ENCODE measurements around the gene PSMC3IP. TPM values are rescaled to one million over a fixed set of nuclear protein-coding genes. Genes with fewer than 3 reads are reported as not detected.

Gene PSMC3IP
- total RNA-seq, 4 donors from 2014 or later = 2.2 to 5.0 (median 4.2) TPM

- peaks cover 67 to 100% (median 95%) of the 10 kb centered on the region in 4 donors for H3K36me3 ChIP-seq
- WGBS = 79% methylated on average over 7 of the region's 7 CpGs
- peak overlapping the region; percentile 9 to 57 (median 24) for H3K27ac ChIP-seq (replicated peaks in 1 of 4)
- H3K27me3 ChIP-seq = no peaks in the 10 kb centered on the region
- intact Hi-C loops (cut with DNase I) = no loop called here
- no peak for DNase-seq (ENCODE audit: extremely low spot score)
- peaks cover 13 to 31% (median 24%) of the 10 kb centered on the region in 4 donors for H3K4me1 ChIP-seq
- H3K9me3 ChIP-seq = no peaks in the 10 kb centered on the region
- no peak for TF ChIP-seq POLR2AphosphoS5 (IDR thresholded peaks at IDR 0.05)
- TF ChIP-seq POLR2A (IDR thresholded peaks at IDR 0.05; ENCODE audit: low read depth) = no peak
- no peak for TF ChIP-seq EP300 (IDR thresholded peaks at IDR 0.05)
- TF ChIP-seq, protein P1, sequence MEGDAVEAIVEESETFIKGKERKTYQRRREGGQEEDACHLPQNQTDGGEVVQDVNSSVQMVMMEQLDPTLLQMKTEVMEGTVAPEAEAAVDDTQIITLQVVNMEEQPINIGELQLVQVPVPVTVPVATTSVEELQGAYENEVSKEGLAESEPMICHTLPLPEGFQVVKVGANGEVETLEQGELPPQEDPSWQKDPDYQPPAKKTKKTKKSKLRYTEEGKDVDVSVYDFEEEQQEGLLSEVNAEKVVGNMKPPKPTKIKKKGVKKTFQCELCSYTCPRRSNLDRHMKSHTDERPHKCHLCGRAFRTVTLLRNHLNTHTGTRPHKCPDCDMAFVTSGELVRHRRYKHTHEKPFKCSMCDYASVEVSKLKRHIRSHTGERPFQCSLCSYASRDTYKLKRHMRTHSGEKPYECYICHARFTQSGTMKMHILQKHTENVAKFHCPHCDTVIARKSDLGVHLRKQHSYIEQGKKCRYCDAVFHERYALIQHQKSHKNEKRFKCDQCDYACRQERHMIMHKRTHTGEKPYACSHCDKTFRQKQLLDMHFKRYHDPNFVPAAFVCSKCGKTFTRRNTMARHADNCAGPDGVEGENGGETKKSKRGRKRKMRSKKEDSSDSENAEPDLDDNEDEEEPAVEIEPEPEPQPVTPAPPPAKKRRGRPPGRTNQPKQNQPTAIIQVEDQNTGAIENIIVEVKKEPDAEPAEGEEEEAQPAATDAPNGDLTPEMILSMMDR (IDR thresholded peaks at IDR 0.05) = no peak
- no peak overlapping the region for H3K4me3 ChIP-seq
These were observed 9.1 kb upstream of the PSMC3IP start for GRCh38 chr17:42586514-42587230.

DNA sequence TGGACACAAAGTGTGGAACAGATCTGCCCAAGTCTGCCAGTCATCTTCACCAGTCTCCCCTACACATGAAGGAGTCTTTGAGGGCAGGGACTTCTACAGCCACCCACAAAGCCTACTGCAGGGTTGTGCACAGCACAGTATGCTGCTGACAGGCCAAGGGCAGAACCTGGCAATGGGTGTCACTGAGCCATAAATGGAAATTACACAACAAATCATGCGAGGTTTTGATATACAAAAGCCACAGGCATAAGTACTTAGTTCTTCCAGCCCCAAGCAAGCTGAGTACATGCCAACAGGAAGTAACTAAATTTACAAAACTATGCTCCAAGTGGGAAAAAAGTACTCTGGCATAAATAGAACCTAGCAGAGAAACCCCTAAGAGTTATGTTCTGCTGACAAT is 7.8 kb upstream of the PSMC3IP start:
- H3K4me1 ChIP-seq = peaks cover 13 to 28% (median 24%) of the 10 kb centered on the region in 4 donors
- WGBS = 69% methylated on average over 1 of the region's 1 CpG
- no peak overlapping the region for H3K4me3 ChIP-seq
- no peak overlapping the region for H3K27ac ChIP-seq (replicated peaks in 1 of 4)
- H3K36me3 ChIP-seq = peaks cover 64 to 99% (median 95%) of the 10 kb centered on the region in 4 donors
- DNase-seq (ENCODE audit: extremely low spot score) = no peak
- intact Hi-C loops (cut with DNase I) = no loop called here
- H3K9me3 ChIP-seq = no peaks in the 10 kb centered on the region
- TF ChIP-seq POLR2AphosphoS5 (IDR thresholded peaks at IDR 0.05) (no peak), EP300 (IDR thresholded peaks at IDR 0.05) (no peak), POLR2A (IDR thresholded peaks at IDR 0.05; ENCODE audit: low read depth) (no peak)
- TF ChIP-seq, protein P1 (IDR thresholded peaks at IDR 0.05) = no peak
- no peaks in the 10 kb centered on the region for H3K27me3 ChIP-seq

DNA sequence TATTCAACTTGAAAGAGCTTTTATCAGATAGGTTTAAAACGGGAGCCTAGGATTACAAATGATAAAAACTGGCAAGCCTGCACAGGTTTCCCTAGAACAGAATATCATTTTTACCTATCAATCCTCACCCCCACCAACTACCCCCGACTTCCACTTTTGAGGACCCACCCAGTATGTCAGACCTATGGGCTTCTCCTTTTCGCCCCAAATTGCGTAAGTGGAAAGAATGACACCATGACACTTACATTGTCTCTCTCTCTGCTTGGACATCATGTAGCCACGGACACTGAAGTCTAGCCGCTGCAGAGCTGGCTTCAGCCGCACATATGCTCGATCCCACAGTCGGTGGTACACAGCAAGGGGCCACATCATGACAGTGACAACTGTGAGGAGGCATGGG is 7.4 kb upstream of the PSMC3IP start:
- WGBS = 88% methylated on average over 9 of the region's 9 CpGs
- Histone ChIP-seq H3K36me3 (peaks cover 64 to 99% (median 95%) of the 10 kb centered on the region in 4 donors), H3K4me1 (peaks cover 13 to 28% (median 24%) of the 10 kb centered on the region in 4 donors), H3K4me3 (no peak overlapping the region), H3K9me3 (no peaks in the 10 kb centered on the region), H3K27ac (replicated peaks in 1 of 4) (no peak overlapping the region), H3K27me3 (no peaks in the 10 kb centered on the region)
- DNase-seq (ENCODE audit: extremely low spot score) = no peak
- TF ChIP-seq POLR2A (IDR thresholded peaks at IDR 0.05; ENCODE audit: low read depth) (no peak), POLR2AphosphoS5 (IDR thresholded peaks at IDR 0.05) (no peak), EP300 (IDR thresholded peaks at IDR 0.05) (no peak)
- TF ChIP-seq, protein P1 (IDR thresholded peaks at IDR 0.05) = no peak
- intact Hi-C loops (cut with DNase I) = no loop called here

GRCh38 chr17:42581744-42582270 is 4.3 kb upstream of the PSMC3IP start:
- TF ChIP-seq, protein P1 (IDR thresholded peaks at IDR 0.05) = no peak
- TF ChIP-seq POLR2A (IDR thresholded peaks at IDR 0.05; ENCODE audit: low read depth) (no peak), EP300 (IDR thresholded peaks at IDR 0.05) (no peak), POLR2AphosphoS5 (IDR thresholded peaks at IDR 0.05) (no peak)

More at GRCh38 chr17:42581744-42582270, 4.3 kb upstream of the PSMC3IP start:
- DNase-seq (ENCODE audit: extremely low spot score) = no peak
- Histone ChIP-seq H3K9me3 (no peaks in the 10 kb centered on the region), H3K36me3 (peaks cover 60 to 75% (median 72%) of the 10 kb centered on the region in 4 donors), H3K4me1 (peaks cover 21 to 28% (median 26%) of the 10 kb centered on the region in 4 donors), H3K4me3 (no peak overlapping the region), H3K27ac (replicated peaks in 1 of 4) (no peak overlapping the region), H3K27me3 (no peaks in the 10 kb centered on the region)
- WGBS = 94% methylated on average over 3 of the region's 10 CpGs
- intact Hi-C loops (cut with DNase I) = no loop called here

Data from esophagus muscularis mucosa (tissue), 4 donors.